Loucy (cell line): ENCODE measurements around the gene HACL1.

Experiments used
- H2AFZ ChIP-seq: fragments of 200-600 bp; sonication (generic); 2 replicates; pipeline ENCODE4 v1.6.0; 2016; ENCODE audit warnings: antibody characterized with exemption, mild to moderate bottlenecking, low read length, moderate library complexity
- H3F3A ChIP-seq: fragments of 200-600 bp; 2 replicates; pipeline ENCODE4 v1.6.0; 2016; ENCODE audit warnings: antibody characterized with exemption, low read depth, mild to moderate bottlenecking
- H3K27me3 ChIP-seq: fragments of 200-600 bp; sonication (generic); 2 replicates; pipeline ENCODE4 v1.6.1; 2014; ENCODE audit warnings: low read length, mild to moderate bottlenecking; ENCODE audit not compliant: insufficient read depth, poor library complexity, severe bottlenecking
- H3K36me3 ChIP-seq: fragments of 200-600 bp; sonication (generic); 2 replicates; pipeline ENCODE4 v1.6.1; 2016; ENCODE audit warnings: low read length; ENCODE audit not compliant: insufficient read depth
- H3K4me1 ChIP-seq: fragments of 200-600 bp; sonication (generic); 2 replicates; pipeline ENCODE4 v1.5.1; 2014; ENCODE audit warnings: low read length, mild to moderate bottlenecking; ENCODE audit not compliant: insufficient read depth, poor library complexity, severe bottlenecking
- H3K4me2 ChIP-seq: fragments of 200-600 bp; sonication (generic); 2 replicates; pipeline ENCODE4 v1.6.0; 2014; ENCODE audit warnings: antibody characterized with exemption, low read length, low read depth, mild to moderate bottlenecking; ENCODE audit not compliant: poor library complexity, severe bottlenecking
- H3K4me3 ChIP-seq: fragments of 200-600 bp; sonication (generic); 2 replicates; pipeline ENCODE4 v1.5.1; 2014; ENCODE audit warnings: low read length, mild to moderate bottlenecking, mixed read lengths; ENCODE audit not compliant: poor library complexity, severe bottlenecking
- H3K79me2 ChIP-seq: fragments of 200-600 bp; sonication (generic); 2 replicates; pipeline ENCODE4 v1.6.1; 2014; ENCODE audit warnings: low read length; ENCODE audit not compliant: insufficient read depth
- H3K9ac ChIP-seq: fragments of 200-600 bp; sonication (generic); 2 replicates; pipeline ENCODE4 v1.6.0; 2014; ENCODE audit warnings: mild to moderate bottlenecking, low read depth, low read length, moderate library complexity; ENCODE audit not compliant: poor library complexity, severe bottlenecking
- H3K9me2 ChIP-seq: fragments of 200-600 bp; sonication (generic); replicated peaks from 2 replicates; pipeline ENCODE4 v1.6.1; 2016; ENCODE audit warnings: low read depth, low read length, mixed read lengths
- H3K9me3 ChIP-seq: fragments of 200-600 bp; sonication (generic); 2 replicates; pipeline ENCODE4 v1.6.1; 2014; ENCODE audit warnings: mild to moderate bottlenecking, antibody characterized with exemption, low read length, low read depth; ENCODE audit not compliant: insufficient read depth
- H4K20me1 ChIP-seq: fragments of 200-600 bp; sonication (generic); 2 replicates; pipeline ENCODE4 v1.6.0; 2014; ENCODE audit warnings: antibody characterized with exemption, low read length, mild to moderate bottlenecking; ENCODE audit not compliant: insufficient read depth, poor library complexity, severe bottlenecking
- CTCF ChIP-seq: fragments of 200-600 bp; sonication (generic); conservative IDR thresholded peaks from 2 replicates; pipeline ENCODE4 v1.5.1; 2014; ENCODE audit warnings: mild to moderate bottlenecking, antibody characterized with exemption, low read length
- EZH2phosphoT487 ChIP-seq: fragments of 200-600 bp; IDR thresholded peaks from 2 replicates; pipeline ENCODE4 v1.6.1; 2018; ENCODE audit warnings: antibody characterized with exemption, mild to moderate bottlenecking, moderate library complexity, borderline replicate concordance

HACL1 gene

GRCh38 chr3:15519096-15519495 lies 82.3 kb downstream of the HACL1 start:
- Histone ChIP-seq H3K9me2 (no peaks in the 10 kb centered on the region), H3K4me2 (no peak overlapping the region), H3K36me3 (no peaks in the 10 kb centered on the region), H3K27me3 (no peaks in the 10 kb centered on the region), H3K79me2 (no peaks in the 10 kb centered on the region), H4K20me1 (no peaks in the 10 kb centered on the region), H3K9ac (no peak overlapping the region), H3K4me1 (peaks cover 39% of the 10 kb centered on the region), H3K4me3 (no peak overlapping the region), H2AFZ (no peak overlapping the region), H3K9me3 (no peaks in the 10 kb centered on the region), H3F3A (no peaks in the 10 kb centered on the region)
- TF ChIP-seq CTCF = no peak

GRCh38 chr3:15514663-15515340 lies 86.6 kb downstream of the HACL1 start:
- Histone ChIP-seq H3K4me2 (peak overlapping the region; percentile 20), H3K4me1 (peaks cover 15% of the 10 kb centered on the region)
- TF ChIP-seq CTCF = no peak
- TF ChIP-seq EZH2phosphoT487 = no peak

GRCh38 chr3:15513810-15514662 lies 87.3 kb downstream of the HACL1 start:
- H3K27me3 ChIP-seq = no peaks in the 10 kb centered on the region
- no peaks in the 10 kb centered on the region for H3K36me3 ChIP-seq
- no peaks in the 10 kb centered on the region for H3K9me3 ChIP-seq
- peaks cover 13% of the 10 kb centered on the region for H3K4me1 ChIP-seq
- peak overlapping the region; percentile 20 for H3K4me2 ChIP-seq
- H4K20me1 ChIP-seq = no peaks in the 10 kb centered on the region
- no peak for TF ChIP-seq EZH2phosphoT487
- TF ChIP-seq CTCF = no peak
- no peaks in the 10 kb centered on the region for H3K79me2 ChIP-seq
- H3F3A ChIP-seq = no peaks in the 10 kb centered on the region
- H3K9ac ChIP-seq = no peak overlapping the region
- H3K4me3 ChIP-seq = no peak overlapping the region
- H2AFZ ChIP-seq = no peak overlapping the region
- H3K9me2 ChIP-seq = no peaks in the 10 kb centered on the region

More at GRCh38 chr3:15514663-15515340, 86.6 kb downstream of the HACL1 start:
- Histone ChIP-seq H3K79me2 (no peaks in the 10 kb centered on the region), H3K36me3 (no peaks in the 10 kb centered on the region), H3K9ac (no peak overlapping the region), H3F3A (no peaks in the 10 kb centered on the region), H3K4me3 (no peak overlapping the region), H4K20me1 (no peaks in the 10 kb centered on the region), H3K27me3 (no peaks in the 10 kb centered on the region), H2AFZ (no peak overlapping the region), H3K9me2 (no peaks in the 10 kb centered on the region), H3K9me3 (no peaks in the 10 kb centered on the region)
